HepG2 (cell line): Measurements from ENCODE around the gene HELZ. TPM values are rescaled to one million over a fixed set of nuclear protein-coding genes. Genes with fewer than 3 reads are reported as not detected.
A peak's percentile ranks its signal among the peaks of the same experiment; 100 is the strongest.

Source experiments
- ATAC-seq: fragments of 200-7000 bp; cut with Tn5 transposase; 3 replicates; pipeline ENCODE4 v1.9.1; 2020; ENCODE audit warnings: mild to moderate bottlenecking, moderate library complexity
- BruUV-seq: library from RNA; stranded (reverse); fragments of 400-500 nt; replicated peaks from 2 replicates; lab custom pipeline; 2021; lab: Mats Ljungman, UMichigan
- CTCF ChIA-PET: fragments of 300-600 bp; formaldehyde crosslinking; extraction: SDS; loops from one replicate; lab custom pipeline; 2021; ENCODE audit warnings: low total read pairs, inconsistent platforms, low intra/inter-chr PET ratio; lab: Yijun Ruan, JAX
- POLR2A ChIA-PET: fragments of 350-600 bp; sonication (Branson Sonifier 250); formaldehyde crosslinking; loops from one replicate; lab custom pipeline; 2020; ENCODE audit warnings: antibody characterized with exemption, inconsistent platforms; lab: Yijun Ruan, JAX
- DNase-seq: peaks from one replicate; pipeline ENCODE4 v3.0.0-alpha.2; 2015; ENCODE audit warnings: low spot score
- FAIRE-seq: peaks from 3 replicates; lab custom pipeline; 2011; peaks lifted over from hg19 to GRCh38; lab: Jason Lieb, UNC
- H2AFZ ChIP-seq: one replicate; pipeline ENCODE4 v1.6.1; 2011; ENCODE audit warnings: low read length, inconsistent platforms
- H3K27ac ChIP-seq: fragments of 300-600 bp; 3 replicates; pipeline ENCODE4 v1.8.0; 2011; ENCODE audit warnings: mixed run types, mild to moderate bottlenecking, mixed read lengths, low read length, inconsistent platforms; ENCODE audit not compliant: insufficient read depth; ENCODE audit errors: extremely low read length
- H3K27me3 ChIP-seq, 2 experiments: fragments of 200-600 bp in 1 of 2; 2 replicates in 1 of 2; 3 replicates in 1 of 2; pipeline versions ENCODE4 v1.6.0 to v1.8.0; 2011; ENCODE audit warnings: low read length in 2 of 2, mild to moderate bottlenecking in 2 of 2, moderate library complexity in 2 of 2, inconsistent platforms in 1 of 2; ENCODE audit not compliant: insufficient read depth in 2 of 2, control insufficient read depth in 1 of 2
- H3K36me3 ChIP-seq, 2 experiments: fragments of 200-600 bp in 1 of 2; replicated peaks in 1 of 2; 2 replicates in 1 of 2; 3 replicates in 1 of 2; pipeline versions ENCODE4 v1.5.1 to v1.8.0; 2011; ENCODE audit warnings: low read length in 2 of 2, inconsistent platforms in 1 of 2; ENCODE audit not compliant: insufficient read depth in 2 of 2, control insufficient read depth in 1 of 2
- H3K4me1 ChIP-seq: 2 replicates; pipeline ENCODE4 v1.5.1; 2012; ENCODE audit warnings: low read length, inconsistent platforms; ENCODE audit not compliant: insufficient read depth
- H3K4me2 ChIP-seq: 2 replicates; pipeline ENCODE4 v1.6.0; 2011; ENCODE audit warnings: low read depth, low read length, inconsistent platforms
- H3K4me3 ChIP-seq, 3 experiments: fragments of 200-600 bp in 1 of 3; sonication (generic), shearing (Covaris generic) in 1 of 3; replicated peaks in 1 of 3; 2 replicates each; pipeline ENCODE4 v1.5.1; 2011 to 2016; ENCODE audit warnings: low read length in 3 of 3, inconsistent platforms in 2 of 3, low read depth in 2 of 3, mild to moderate bottlenecking in 2 of 3, control low read depth in 1 of 3, mixed read lengths in 1 of 3; ENCODE audit not compliant: insufficient read depth in 1 of 3
- H3K79me2 ChIP-seq: one replicate; pipeline ENCODE4 v1.6.1; 2011; ENCODE audit warnings: low read length, inconsistent platforms; ENCODE audit not compliant: insufficient read depth
- H3K9ac ChIP-seq: 2 replicates; pipeline ENCODE4 v1.6.0; 2011; ENCODE audit warnings: mild to moderate bottlenecking, low read depth, low read length, inconsistent platforms; ENCODE audit not compliant: insufficient read depth
- H3K9me3 ChIP-seq: 2 replicates; pipeline ENCODE4 v1.5.1; 2012; ENCODE audit warnings: mild to moderate bottlenecking, low read length
- H4K20me1 ChIP-seq: 2 replicates; pipeline ENCODE4 v1.6.0; 2011; ENCODE audit warnings: inconsistent platforms, mild to moderate bottlenecking, low read length, moderate library complexity; ENCODE audit not compliant: insufficient read depth
- ARID4A ChIP-seq: sonication (generic); formaldehyde crosslinking; IDR thresholded peaks from 2 replicates; pipeline ENCODE4 v1.5.0; 2020; ENCODE audit warnings: mild to moderate bottlenecking, missing genetic modification reagents, borderline replicate concordance
- POLR2AphosphoS2 ChIP-seq: IDR thresholded peaks from 2 replicates; pipeline ENCODE4 v1.6.1; 2011; ENCODE audit warnings: low read depth, low read length, improper control_type of control experiment
- ZBTB40 ChIP-seq, 2 experiments: fragments of 450-650 bp in 1 of 2; sonication (generic) in 1 of 2; formaldehyde crosslinking in 1 of 2; IDR thresholded peaks; 2 replicates each; pipeline versions ENCODE4 v1.6.1 to v1.8.0; 2016 to 2022; ENCODE audit warnings: antibody characterized with exemption in 1 of 2, mild to moderate bottlenecking in 1 of 2, missing genetic modification reagents in 1 of 2
- WGBS: methylation state at CpG from one replicate; pipeline ENCODE4 v1.1.6; 2017; ENCODE audit warnings: low lambda C conversion rate; 5-methylcytosine and 5-hydroxymethylcytosine counted together
- in situ Hi-C: cut with HindIII; loops from 2 replicates; pipeline ENCODE4 v1.10.0; 2017; ENCODE audit warnings: low pct_unique_long_range_greater_than_20kb; ENCODE audit not compliant: extremely low pct_ligation_motif_present
- intact Hi-C: fragments of 100-400 bp; cut with micrococcal nuclease; formaldehyde crosslinking; loops from one replicate; pipeline ENCODE4 v1.10.0; 2022; ENCODE audit not compliant: unreplicated experiment
- polyA plus RNA-seq, 8 experiments: library from polyadenylated mRNA; depleted of rRNA in 3 of 8; stranded (reverse) in 7 of 8; unstranded in 1 of 8; fragments of >200 nt; fragmentation: Illumina TruSeq in 4 of 8; extraction: Trizol in 4 of 8; gene quantifications; 2 replicates each; pipeline versions ENCODE4 v1.2.1 to v1.2.3, GENCODE V29; 2011 to 2016; ENCODE audit warnings: low read depth in 4 of 8, missing spikeins in 1 of 8, mixed read lengths in 1 of 8; ENCODE audit not compliant: insufficient read depth in 1 of 8
- total RNA-seq, 5 experiments: library from RNA; depleted of rRNA; stranded (reverse); fragments of >200 nt; fragmentation: Illumina TruSeq; extraction: Trizol; gene quantifications; 2 replicates each; pipeline ENCODE4 v1.2.3, GENCODE V29; 2016; ENCODE audit warnings: low read depth in 1 of 5

The HELZ gene
- total and polyA plus RNA-seq, 2 of the 13 experiments (the other 11 are each of a cell fraction or from before 2014, with no cell fraction given), result 35.3 to 52.4 TPM

DNA sequence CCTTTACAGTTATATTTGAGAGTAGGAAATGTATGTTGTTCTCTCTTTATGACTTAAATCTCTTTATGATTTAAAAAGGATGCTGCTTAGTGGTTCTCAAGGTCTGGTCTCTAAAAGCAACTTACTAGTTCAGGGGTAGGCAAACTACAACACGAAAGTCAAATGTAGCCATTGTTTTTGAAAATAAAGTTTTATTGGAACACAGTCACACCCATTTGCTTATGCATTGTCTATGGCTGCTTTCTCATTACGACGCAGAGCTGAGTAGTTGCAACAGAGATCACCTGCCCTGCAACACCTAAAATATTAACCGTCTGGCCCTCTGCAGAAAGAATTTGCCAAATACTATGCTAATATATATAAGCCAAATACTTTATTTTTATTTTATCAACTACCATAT lies 58.2 kb downstream of the HELZ start:
- Histone ChIP-seq H3K9me3 (no peaks in the 10 kb centered on the region), H3K27ac (no peak overlapping the region), H3K79me2 (no peaks in the 10 kb centered on the region), H3K4me3 (no peak overlapping the region), H3K4me2 (no peak overlapping the region), H4K20me1 (peaks cover 5% of the 10 kb centered on the region; the same call in 1 of the 2 replicates)
- intact Hi-C loops, result no loop called here
- over 99% methylated on average over 4 of the region's 4 CpGs for WGBS
- POLR2A ChIA-PET, result no interaction called here
- TF ChIP-seq ZBTB40 (IDR thresholded peaks at IDR 0.05) (peak; percentile 43), ZBTB40 (CRISPR knock-in tag; IDR thresholded peaks at IDR 0.05) (peak; percentile 95), ARID4A (CRISPR knock-in tag) (no peak), POLR2AphosphoS2 (no peak)
- TF ChIP-seq, all 625 proteins: peak for 1
- Histone ChIP-seq H3K36me3 (peaks cover 22 to 46% of the 10 kb centered on the region in 2 experiments), H2AFZ (no peak overlapping the region), H3K27me3 (no peaks in the 10 kb centered on the region), H3K4me1 (no peaks in the 10 kb centered on the region), H3K9ac (no peak overlapping the region)
- DNase-seq (no peak), ATAC-seq (no peak), FAIRE-seq (no peak)
- CTCF ChIA-PET, result no interaction called here
- in situ Hi-C loops, result no loop called here
- BruUV-seq, result no TSS peak
